HEK293 (cell line): ENCODE results near the gene TRAF4.

ENCODE experiments used
- CTCF ChIA-PET: fragments of 350-600 bp; formaldehyde crosslinking; extraction: SDS; loops from one replicate; lab custom pipeline; 2021; ENCODE audit warnings: antibody characterized with exemption; lab: Yijun Ruan, JAX
- POLR2A ChIA-PET: fragments of 300-600 bp; formaldehyde crosslinking; extraction: SDS; loops from one replicate; lab custom pipeline; 2020; ENCODE audit warnings: antibody characterized with exemption, inconsistent platforms; lab: Yijun Ruan, JAX
- H3K27ac ChIP-seq: fragments of 200-500 bp; sonication (Bioruptor generic); 2 replicates; pipeline ENCODE4 v1.5.1; 2014; ENCODE audit warnings: low read depth, low read length, control low read depth, inconsistent platforms; ENCODE audit errors: extremely low read depth
- H3K36me3 ChIP-seq, 2 experiments: fragments of 200-500 bp in 1 of 2; sonication (Bioruptor generic) in 1 of 2; 1 replicate in 1 of 2; 2 replicates in 1 of 2; pipeline ENCODE4 v1.5.1; 2014 to 2017; ENCODE audit warnings: inconsistent platforms in 2 of 2, low read length in 2 of 2; ENCODE audit not compliant: control insufficient read depth in 2 of 2, insufficient read depth in 1 of 2
- H3K4me1 ChIP-seq: fragments of 200-500 bp; sonication (Bioruptor generic); 2 replicates; pipeline ENCODE4 v1.5.1; 2014; ENCODE audit warnings: mild to moderate bottlenecking, low read length, inconsistent platforms; ENCODE audit not compliant: control insufficient read depth, insufficient read depth
- H3K4me3 ChIP-seq: 2 replicates; pipeline ENCODE4 v1.5.1; 2011; ENCODE audit warnings: low read depth, mild to moderate bottlenecking, control low read depth, low read length, moderate library complexity
- H3K9me3 ChIP-seq: fragments of 200-500 bp; sonication (Bioruptor generic); 2 replicates; pipeline ENCODE4 v1.5.1; 2014; ENCODE audit warnings: low read depth, low read length, inconsistent platforms; ENCODE audit not compliant: control insufficient read depth, insufficient read depth
- GLI2 ChIP-seq: fragments of 450-650 bp; formaldehyde crosslinking; IDR thresholded peaks from 2 replicates; pipeline ENCODE4; 2017; ENCODE audit warnings: missing biosample characterization, missing genetic modification characterization, low read depth, borderline replicate concordance
- OVOL3 ChIP-seq: fragments of 450-650 bp; formaldehyde crosslinking; IDR thresholded peaks from 2 replicates; pipeline ENCODE4 v1.5.1; 2016; ENCODE audit warnings: missing biosample characterization, missing genetic modification characterization
- PRDM4 ChIP-seq: fragments of 450-650 bp; formaldehyde crosslinking; IDR thresholded peaks from 2 replicates; pipeline ENCODE4 v1.5.1; 2017; ENCODE audit warnings: missing biosample characterization, missing genetic modification characterization
- SCRT1 ChIP-seq: fragments of 450-650 bp; formaldehyde crosslinking; IDR thresholded peaks from 2 replicates; pipeline ENCODE4 v1.5.1; 2016; ENCODE audit warnings: missing biosample characterization, missing genetic modification characterization, borderline replicate concordance
- SCRT2 ChIP-seq: fragments of 450-650 bp; formaldehyde crosslinking; IDR thresholded peaks from 2 replicates; pipeline ENCODE4 v1.5.1; 2016; ENCODE audit warnings: missing biosample characterization, missing genetic modification characterization
- ZIC2 ChIP-seq: fragments of 450-650 bp; formaldehyde crosslinking; IDR thresholded peaks from 2 replicates; pipeline ENCODE4 v1.5.1; 2016; ENCODE audit warnings: missing biosample characterization, missing genetic modification characterization
- ZNF223 ChIP-seq: fragments of 450-650 bp; formaldehyde crosslinking; IDR thresholded peaks from 2 replicates; pipeline ENCODE4 v1.5.1; 2016; ENCODE audit warnings: missing biosample characterization, missing genetic modification characterization
- ZNF292 ChIP-seq: fragments of 450-650 bp; formaldehyde crosslinking; IDR thresholded peaks from 2 replicates; pipeline ENCODE4 v1.5.1; 2016; ENCODE audit warnings: low read depth, missing biosample characterization, missing genetic modification characterization, borderline replicate concordance
- ZNF350 ChIP-seq: fragments of 450-650 bp; formaldehyde crosslinking; IDR thresholded peaks from 2 replicates; pipeline ENCODE4 v1.5.0; 2017; ENCODE audit warnings: missing biosample characterization, mild to moderate bottlenecking, missing genetic modification characterization
- ZNF354C ChIP-seq: fragments of 450-650 bp; formaldehyde crosslinking; IDR thresholded peaks from 2 replicates; pipeline ENCODE4 v1.5.1; 2016; ENCODE audit warnings: missing biosample characterization, missing genetic modification characterization, low read depth, borderline replicate concordance
- ZNF548 ChIP-seq: fragments of 450-650 bp; formaldehyde crosslinking; IDR thresholded peaks from 2 replicates; pipeline ENCODE4 v1.5.1; 2016; ENCODE audit warnings: missing biosample characterization, missing genetic modification characterization
- ZNF555 ChIP-seq: fragments of 450-650 bp; formaldehyde crosslinking; conservative IDR thresholded peaks from 2 replicates; pipeline ENCODE4 v1.5.1; 2017; ENCODE audit warnings: missing biosample characterization, mild to moderate bottlenecking, missing genetic modification characterization, inconsistent platforms
- ZNF610 ChIP-seq: fragments of 450-650 bp; formaldehyde crosslinking; IDR thresholded peaks from 2 replicates; pipeline ENCODE4 v1.5.1; 2016; ENCODE audit warnings: missing biosample characterization, missing genetic modification characterization, borderline replicate concordance
- ZXDB ChIP-seq: fragments of 450-650 bp; formaldehyde crosslinking; IDR thresholded peaks from 2 replicates; pipeline ENCODE4 v1.5.1; 2016; ENCODE audit warnings: missing biosample characterization, missing genetic modification characterization
- TF ChIP-seq, protein P1 (sequence below): fragments of 450-650 bp; IDR thresholded peaks from 2 replicates; pipeline ENCODE4 v1.5.1; 2018; ENCODE audit warnings: missing biosample characterization, mild to moderate bottlenecking, missing genetic modification characterization
- TF ChIP-seq, protein P2 (sequence below): sonication (generic); formaldehyde crosslinking; IDR thresholded peaks from 2 replicates; pipeline ENCODE4 v1.8.1; 2022; ENCODE audit warnings: mild to moderate bottlenecking, moderate library complexity, missing genetic modification reagents

Gene TRAF4

DNA sequence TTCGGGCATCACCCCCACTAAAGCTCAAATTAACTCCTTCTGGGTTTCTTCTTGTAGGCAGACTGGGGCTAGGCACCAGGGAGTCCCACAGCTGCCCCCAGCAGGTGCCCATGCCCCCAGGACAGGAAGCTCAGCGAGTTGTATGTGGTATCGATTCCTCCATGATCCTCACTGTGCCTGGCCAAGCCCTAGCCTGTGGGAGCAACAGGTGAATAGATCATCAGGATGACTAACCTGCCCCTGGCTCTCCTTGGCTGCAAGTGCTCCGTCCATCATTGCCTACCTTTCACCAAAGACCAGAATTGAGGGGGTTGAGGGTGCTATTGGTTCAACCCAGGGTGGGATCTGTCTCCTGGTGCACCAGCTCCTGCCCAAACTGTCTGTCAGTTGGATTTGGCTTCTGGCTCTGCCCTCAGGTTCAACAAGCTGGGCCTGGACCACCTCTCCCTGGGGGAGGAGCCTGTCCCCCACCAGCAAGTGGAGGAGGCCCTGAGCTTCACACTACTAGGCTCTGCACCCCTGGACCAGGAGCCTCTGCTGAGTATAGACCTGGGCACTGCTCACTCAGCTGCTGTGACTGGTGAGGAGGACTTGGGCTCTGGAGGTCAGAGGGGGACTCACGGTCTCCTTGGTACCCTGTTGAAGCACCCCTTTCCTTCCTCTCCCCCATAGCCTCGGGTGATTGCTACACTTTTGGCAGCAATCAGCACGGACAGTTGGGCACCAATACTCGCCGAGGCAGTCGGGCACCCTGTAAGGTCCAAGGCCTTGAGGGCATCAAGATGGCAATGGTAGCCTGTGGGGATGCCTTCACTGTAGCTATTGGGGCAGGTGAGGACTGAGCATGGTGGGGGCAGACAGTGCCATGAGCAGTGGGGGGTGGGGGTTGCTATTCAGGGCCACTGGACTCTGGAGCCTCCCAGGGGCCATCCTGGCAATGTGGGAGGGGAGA lies 3.1 kb upstream of the TRAF4 start:
- no peaks in the 10 kb centered on the region for H3K9me3 ChIP-seq
- H3K36me3 ChIP-seq: peaks cover 0 to 38% of the 10 kb centered on the region in 2 experiments; a peak in 1 of 3 replicates
- no peak overlapping the region for H3K27ac ChIP-seq
- CTCF ChIA-PET: interaction anchor here (0.6 to 16.7 kb wide), 3 partner anchors 9 to 520 kb away, joined by 3 to 445 read pairs (median 3); partner anchors contain the start of genes NEK8, RPL23A and TLCD1
- no peak overlapping the region for H3K4me3 ChIP-seq
- TF ChIP-seq ZNF350 (tag by site-specific recombination) (no peak), ZNF354C (no peak), ZIC2 (tag by site-specific recombination) (0 out of 2 replicates have a peak, but pooled peaks have one; percentile 15), GLI2 (tag by site-specific recombination) (no peak), SCRT2 (peak; percentile 92), ZNF292 (no peak), ZNF610 (tag by site-specific recombination) (no peak), ZNF555 (tag by site-specific recombination) (no peak), ZNF223 (tag by site-specific recombination) (no peak), ZXDB (no peak), PRDM4 (tag by site-specific recombination) (no peak), OVOL3 (tag by site-specific recombination) (no peak), ZNF548 (tag by site-specific recombination) (no peak), SCRT1 (peak; percentile 46; the same call in 1 of the 2 replicates)
- TF ChIP-seq, protein P1, sequence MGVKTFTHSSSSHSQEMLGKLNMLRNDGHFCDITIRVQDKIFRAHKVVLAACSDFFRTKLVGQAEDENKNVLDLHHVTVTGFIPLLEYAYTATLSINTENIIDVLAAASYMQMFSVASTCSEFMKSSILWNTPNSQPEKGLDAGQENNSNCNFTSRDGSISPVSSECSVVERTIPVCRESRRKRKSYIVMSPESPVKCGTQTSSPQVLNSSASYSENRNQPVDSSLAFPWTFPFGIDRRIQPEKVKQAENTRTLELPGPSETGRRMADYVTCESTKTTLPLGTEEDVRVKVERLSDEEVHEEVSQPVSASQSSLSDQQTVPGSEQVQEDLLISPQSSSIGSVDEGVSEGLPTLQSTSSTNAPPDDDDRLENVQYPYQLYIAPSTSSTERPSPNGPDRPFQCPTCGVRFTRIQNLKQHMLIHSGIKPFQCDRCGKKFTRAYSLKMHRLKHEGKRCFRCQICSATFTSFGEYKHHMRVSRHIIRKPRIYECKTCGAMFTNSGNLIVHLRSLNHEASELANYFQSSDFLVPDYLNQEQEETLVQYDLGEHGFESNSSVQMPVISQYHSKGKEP (tag by site-specific recombination): no peak
- TF ChIP-seq, protein P2, sequence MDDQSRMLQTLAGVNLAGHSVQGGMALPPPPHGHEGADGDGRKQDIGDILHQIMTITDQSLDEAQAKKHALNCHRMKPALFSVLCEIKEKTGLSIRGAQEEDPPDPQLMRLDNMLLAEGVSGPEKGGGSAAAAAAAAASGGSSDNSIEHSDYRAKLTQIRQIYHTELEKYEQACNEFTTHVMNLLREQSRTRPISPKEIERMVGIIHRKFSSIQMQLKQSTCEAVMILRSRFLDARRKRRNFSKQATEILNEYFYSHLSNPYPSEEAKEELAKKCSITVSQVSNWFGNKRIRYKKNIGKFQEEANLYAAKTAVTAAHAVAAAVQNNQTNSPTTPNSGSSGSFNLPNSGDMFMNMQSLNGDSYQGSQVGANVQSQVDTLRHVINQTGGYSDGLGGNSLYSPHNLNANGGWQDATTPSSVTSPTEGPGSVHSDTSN (CRISPR knock-in tag): no peak
- H3K4me1 ChIP-seq: peaks cover 6% of the 10 kb centered on the region; the same call in 1 of the 2 replicates
- POLR2A ChIA-PET: interaction anchor here (0.6 to 1.4 kb wide), 4 partner anchors 12 to 20 kb away, joined by 3 to 9 read pairs (median 4); partner anchors contain the start of genes NEK8 and TLCD1
